PC-9 (cell line): ENCODE measurements around the gene CACNA1H.

ENCODE experiments used
- CTCF ChIP-seq: fragments of 200-600 bp; sonication (generic); conservative IDR thresholded peaks from 2 replicates; pipeline ENCODE4 v1.6.1; 2017; ENCODE audit warnings: mixed run types, antibody characterized with exemption, mild to moderate bottlenecking, moderate library complexity
- EZH2 ChIP-seq: fragments of 200-600 bp; sonication (generic); IDR thresholded peaks from 2 replicates; pipeline ENCODE4 v1.8.0; 2017; ENCODE audit warnings: antibody characterized with exemption, low read depth

- TF ChIP-seq EZH2 (no peak), CTCF (no peak)
These were observed 714 bp downstream of the CACNA1H start for GRCh38 chr16:1153480-1154160.
